HL-60 (cell line): ENCODE measurements around the gene MED31.

Experiments
- CTCF ChIP-seq: IDR thresholded peaks from one replicate; pipeline ENCODE4 v1.5.1; 2011; ENCODE audit warnings: low read length, control low read depth, inconsistent platforms; ENCODE audit not compliant: insufficient read depth
- TF ChIP-seq, protein P1 (sequence below): IDR thresholded peaks from 2 replicates; pipeline ENCODE4 v1.6.1; 2012; ENCODE audit warnings: low read depth; ENCODE audit not compliant: insufficient replicate concordance

GRCh38 chr17:6683730-6684459, 32.5 kb upstream of the MED31 start:
- TF ChIP-seq CTCF = no peak
- TF ChIP-seq, protein P1, sequence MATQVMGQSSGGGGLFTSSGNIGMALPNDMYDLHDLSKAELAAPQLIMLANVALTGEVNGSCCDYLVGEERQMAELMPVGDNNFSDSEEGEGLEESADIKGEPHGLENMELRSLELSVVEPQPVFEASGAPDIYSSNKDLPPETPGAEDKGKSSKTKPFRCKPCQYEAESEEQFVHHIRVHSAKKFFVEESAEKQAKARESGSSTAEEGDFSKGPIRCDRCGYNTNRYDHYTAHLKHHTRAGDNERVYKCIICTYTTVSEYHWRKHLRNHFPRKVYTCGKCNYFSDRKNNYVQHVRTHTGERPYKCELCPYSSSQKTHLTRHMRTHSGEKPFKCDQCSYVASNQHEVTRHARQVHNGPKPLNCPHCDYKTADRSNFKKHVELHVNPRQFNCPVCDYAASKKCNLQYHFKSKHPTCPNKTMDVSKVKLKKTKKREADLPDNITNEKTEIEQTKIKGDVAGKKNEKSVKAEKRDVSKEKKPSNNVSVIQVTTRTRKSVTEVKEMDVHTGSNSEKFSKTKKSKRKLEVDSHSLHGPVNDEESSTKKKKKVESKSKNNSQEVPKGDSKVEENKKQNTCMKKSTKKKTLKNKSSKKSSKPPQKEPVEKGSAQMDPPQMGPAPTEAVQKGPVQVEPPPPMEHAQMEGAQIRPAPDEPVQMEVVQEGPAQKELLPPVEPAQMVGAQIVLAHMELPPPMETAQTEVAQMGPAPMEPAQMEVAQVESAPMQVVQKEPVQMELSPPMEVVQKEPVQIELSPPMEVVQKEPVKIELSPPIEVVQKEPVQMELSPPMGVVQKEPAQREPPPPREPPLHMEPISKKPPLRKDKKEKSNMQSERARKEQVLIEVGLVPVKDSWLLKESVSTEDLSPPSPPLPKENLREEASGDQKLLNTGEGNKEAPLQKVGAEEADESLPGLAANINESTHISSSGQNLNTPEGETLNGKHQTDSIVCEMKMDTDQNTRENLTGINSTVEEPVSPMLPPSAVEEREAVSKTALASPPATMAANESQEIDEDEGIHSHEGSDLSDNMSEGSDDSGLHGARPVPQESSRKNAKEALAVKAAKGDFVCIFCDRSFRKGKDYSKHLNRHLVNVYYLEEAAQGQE = no peak
